VCaP (cell line): ENCODE results near the gene CTIF.
"Not testable (repeated sequence)": the region's sequence is repeated elsewhere in the genome, so short reads cannot be mapped to it uniquely, and the experiment has no call there.

Experiments used
- H3K27ac ChIP-seq: fragments of 450-650 bp; 2 replicates; pipeline ENCODE4 v1.5.1; 2017
- TF ChIP-seq, protein P1 (sequence below): fragments of 450-650 bp; conservative IDR thresholded peaks from 2 replicates; pipeline ENCODE4 v1.5.1; 2017; ENCODE audit warnings: mild to moderate bottlenecking, moderate library complexity

The CTIF gene

DNA sequence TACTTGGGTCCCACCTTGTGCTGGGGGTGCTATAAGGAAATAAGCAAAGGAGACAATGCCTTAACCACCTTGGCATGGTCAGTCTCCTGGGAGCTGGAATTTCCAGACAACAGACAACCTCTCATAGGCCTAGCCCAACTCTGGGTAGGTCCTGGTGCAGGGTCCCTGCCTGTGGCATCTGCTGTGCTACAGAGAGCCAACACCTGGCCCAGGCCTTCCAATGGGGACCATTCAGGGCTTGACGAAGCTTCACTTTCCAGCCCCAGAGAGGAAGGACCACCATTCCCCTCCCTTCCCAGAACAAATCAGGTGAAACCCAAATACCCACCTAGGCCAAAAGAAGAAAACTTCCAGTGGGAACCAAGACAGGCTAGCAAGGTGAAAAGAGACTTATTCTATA lies 329.1 kb downstream of the CTIF start:
- TF ChIP-seq, protein P1, sequence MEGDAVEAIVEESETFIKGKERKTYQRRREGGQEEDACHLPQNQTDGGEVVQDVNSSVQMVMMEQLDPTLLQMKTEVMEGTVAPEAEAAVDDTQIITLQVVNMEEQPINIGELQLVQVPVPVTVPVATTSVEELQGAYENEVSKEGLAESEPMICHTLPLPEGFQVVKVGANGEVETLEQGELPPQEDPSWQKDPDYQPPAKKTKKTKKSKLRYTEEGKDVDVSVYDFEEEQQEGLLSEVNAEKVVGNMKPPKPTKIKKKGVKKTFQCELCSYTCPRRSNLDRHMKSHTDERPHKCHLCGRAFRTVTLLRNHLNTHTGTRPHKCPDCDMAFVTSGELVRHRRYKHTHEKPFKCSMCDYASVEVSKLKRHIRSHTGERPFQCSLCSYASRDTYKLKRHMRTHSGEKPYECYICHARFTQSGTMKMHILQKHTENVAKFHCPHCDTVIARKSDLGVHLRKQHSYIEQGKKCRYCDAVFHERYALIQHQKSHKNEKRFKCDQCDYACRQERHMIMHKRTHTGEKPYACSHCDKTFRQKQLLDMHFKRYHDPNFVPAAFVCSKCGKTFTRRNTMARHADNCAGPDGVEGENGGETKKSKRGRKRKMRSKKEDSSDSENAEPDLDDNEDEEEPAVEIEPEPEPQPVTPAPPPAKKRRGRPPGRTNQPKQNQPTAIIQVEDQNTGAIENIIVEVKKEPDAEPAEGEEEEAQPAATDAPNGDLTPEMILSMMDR = no peak
- no peak overlapping the region for H3K27ac ChIP-seq

DNA sequence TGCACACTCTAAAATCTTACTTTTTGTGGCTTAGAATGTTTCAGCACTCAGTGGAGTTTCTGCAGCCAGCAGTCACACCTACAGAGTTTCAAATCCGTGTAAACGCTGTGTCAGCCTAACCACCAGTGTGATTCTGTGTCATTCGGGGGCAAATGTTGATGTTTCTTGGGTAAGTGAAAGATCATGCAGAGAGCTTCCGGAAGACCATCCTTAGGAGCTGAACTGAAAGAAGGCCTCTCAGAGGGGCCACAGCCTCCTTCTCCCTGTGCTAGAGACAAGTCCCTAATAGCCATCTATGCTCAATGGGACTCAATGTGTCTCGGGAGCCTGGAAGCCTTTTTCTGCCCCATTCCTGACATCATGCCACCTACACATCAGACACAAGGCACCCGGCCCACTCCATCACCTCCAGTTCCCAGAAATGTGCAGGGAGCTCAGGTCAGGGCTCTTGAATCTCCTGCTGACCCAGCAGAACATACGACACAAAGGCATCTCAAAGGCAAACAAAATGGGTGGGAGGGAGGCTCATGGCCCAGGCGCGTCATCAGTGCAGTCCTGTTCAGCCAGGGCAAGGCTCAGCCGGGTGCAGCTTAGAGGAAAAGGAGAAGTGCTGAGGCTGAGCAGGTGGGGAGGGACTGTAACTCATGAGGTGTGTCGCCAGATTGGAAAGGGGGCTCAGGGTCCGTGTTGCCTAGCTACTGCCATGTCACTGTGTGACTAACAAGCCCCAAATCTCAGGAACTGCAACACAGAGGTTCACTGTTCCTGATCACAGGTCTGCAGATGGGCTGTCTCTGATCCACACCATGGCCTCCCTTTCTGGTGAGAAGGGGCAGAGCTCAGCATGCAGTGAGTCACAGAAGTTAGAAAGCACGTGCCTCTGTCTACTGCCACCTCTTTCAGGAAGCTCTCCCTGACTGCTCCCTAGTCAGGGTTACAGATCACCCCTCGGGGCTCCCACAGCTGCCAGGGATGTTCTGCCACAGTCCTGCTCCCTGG lies 329.9 kb downstream of the CTIF start:
- TF ChIP-seq, protein P1 = no peak
- H3K27ac ChIP-seq = no peak overlapping the region

DNA sequence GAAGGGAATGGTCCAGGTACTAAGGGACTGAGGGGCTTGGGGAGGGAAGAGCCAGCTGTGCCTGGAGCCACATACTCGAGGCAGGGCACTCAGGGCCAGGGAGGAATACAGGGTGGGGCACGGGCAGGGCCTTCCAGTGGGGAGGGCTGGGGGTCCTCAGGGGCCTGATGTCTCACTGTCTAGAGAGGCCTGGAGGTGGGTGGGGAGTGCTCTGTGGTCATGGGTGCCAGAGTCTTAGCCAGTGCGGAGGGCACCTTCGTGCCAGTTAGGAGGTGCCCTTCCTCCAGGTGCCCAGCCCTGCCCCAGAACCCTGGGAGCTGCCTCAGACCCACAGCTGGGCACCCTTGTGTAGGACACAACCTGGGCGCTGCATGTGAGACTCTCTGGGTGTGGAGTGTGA lies 330.8 kb downstream of the CTIF start:
- no peak overlapping the region for H3K27ac ChIP-seq
- TF ChIP-seq, protein P1 = no peak

DNA sequence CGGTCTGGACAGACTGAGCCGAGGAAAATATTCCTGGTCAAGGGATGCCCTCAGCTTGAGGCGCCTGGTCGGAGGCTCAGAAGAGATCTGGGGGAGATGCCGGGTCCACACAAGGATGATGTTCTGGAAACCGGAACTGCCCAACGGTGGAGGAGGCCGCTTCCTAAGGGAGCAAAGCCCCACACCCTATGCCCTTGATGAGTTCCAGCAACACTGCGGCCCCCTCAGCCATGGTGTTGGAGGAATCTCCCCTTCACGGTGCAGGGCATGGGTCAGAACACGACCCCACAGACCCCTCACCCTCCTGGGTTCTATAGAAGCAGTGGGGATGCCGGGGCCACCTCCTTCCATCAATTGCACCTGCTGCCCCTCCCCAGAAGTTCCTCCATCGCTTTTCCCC lies 332.1 kb downstream of the CTIF start:
- not testable (repeated sequence) for H3K27ac ChIP-seq

DNA sequence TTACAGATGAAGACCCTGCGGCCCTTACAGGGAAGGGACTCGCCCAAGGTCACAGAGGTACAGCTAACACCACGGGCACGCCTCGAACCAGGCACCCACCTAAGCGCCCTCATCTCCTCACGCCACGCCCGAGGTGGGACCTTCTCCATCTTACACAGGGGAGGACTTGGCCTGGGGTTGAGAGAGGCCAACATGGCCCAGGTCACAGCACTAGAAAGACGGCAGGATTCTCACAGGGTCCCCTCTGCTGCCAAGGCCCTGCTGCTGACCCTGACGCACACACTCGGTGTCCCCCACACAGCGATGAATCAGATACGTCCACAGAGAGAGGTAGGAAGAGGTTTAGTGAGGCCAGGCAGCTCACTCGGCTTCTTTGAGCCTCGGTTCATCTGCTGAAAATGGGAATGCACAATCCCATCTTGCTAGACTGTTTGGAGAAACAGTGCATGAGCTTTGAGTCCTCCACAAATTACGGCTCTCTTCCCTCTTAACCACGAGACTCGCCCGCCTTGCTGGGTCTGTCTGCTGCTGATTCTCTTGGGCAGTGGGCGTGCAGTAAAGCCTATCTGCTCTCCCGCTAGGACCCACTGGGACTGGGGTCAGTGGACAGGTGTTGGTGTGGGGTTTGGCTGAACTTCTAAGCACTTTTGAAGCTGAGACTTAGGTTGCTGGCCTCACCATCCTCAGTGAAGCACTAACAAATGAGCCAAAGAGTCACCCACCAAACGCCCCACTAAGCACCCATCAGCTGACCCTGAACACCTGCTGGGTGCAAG lies 332.7 kb downstream of the CTIF start:
- TF ChIP-seq, protein P1 = no peak
- H3K27ac ChIP-seq = no peak overlapping the region

DNA sequence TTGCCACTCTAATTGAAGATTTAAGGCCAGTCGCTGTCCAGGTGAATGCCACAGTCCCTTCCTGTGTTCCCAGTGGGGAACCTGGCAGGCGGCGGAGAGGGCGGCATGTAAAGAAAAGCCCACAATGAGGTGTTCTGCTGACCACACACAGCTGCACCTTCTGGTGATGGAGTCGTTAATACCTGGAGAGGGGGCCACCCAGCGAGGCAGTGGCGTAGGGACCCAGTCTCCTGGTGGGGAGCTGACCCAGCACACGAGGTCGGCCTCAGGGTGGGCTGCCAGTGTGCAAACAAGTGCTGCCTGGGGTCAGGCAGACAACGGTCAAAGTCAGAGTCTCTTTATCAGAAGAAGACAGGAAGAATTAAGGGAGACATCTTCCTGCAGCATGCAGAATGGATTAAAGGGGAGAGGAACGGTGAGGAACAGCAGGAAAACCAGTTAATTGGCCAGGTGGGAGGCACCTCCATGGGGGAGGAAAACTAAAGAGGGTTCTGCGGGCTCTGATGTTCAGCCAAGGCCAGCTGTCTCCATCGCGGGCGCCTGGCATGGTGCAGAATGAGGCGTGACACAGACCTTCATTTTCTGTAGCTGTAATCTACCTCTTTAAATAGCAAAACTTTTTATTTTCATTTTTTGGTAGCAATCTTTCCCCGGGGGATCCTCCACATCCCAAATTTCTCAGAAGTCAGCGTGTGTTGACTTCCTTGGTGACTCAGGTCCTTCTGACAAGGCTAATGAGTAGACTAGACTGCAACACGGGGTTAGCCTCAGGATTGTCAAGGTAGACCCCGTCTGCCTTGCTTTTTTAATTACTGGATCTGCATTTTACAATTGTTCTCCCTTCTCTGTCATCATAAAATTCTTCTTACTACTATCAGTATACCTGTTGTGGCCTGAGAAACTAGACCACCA lies 333.7 kb downstream of the CTIF start:
- TF ChIP-seq, protein P1 = no peak
- no peak overlapping the region for H3K27ac ChIP-seq

DNA sequence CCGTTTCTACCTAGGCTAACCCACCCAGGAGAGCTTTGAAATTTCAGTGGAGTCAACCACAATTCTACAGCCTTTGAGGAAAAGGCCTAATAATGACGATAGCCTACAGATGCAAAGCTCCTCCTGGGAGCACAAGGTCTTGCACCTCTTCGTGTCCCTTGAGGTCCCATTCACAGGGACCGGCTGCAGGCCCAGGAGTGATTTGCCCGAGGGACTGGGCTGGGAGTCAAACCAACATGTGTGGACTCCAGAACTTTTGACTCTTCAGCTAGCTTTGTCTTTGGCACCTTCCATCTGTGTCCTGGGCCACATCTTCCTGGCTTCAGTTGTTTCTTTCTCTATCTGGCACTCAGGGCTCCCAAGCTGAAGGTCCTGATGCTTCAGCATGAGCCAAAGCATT lies 335.4 kb downstream of the CTIF start:
- H3K27ac ChIP-seq = no peak overlapping the region
- TF ChIP-seq, protein P1 = no peak
